ENCODE data around the gene EPPIN. TPM values are rescaled to one million over a fixed set of nuclear protein-coding genes. Genes with fewer than 3 reads are reported as not detected.
A peak's percentile ranks its signal among the peaks of the same experiment; 100 is the strongest.
"Not testable (repeated sequence)": the region's sequence is repeated elsewhere in the genome, so short reads cannot be mapped to it uniquely, and the experiment has no call there.

Gene EPPIN
- total RNA-seq, 1 experiment from 2014 or later: 0.26 TPM

GRCh38 chr20:45592574-45593189, 45.5 kb upstream of the EPPIN start:
- TF ChIP-seq CTCF (IDR thresholded peaks at IDR 0.05) (peak; percentile 22; the same call in 1 of the 2 replicates), CDX4 (CRISPR knock-in tag; IDR thresholded peaks at IDR 0.05; ENCODE audit: borderline replicate concordance) (no peak)
- Mint-ChIP-seq H3K36me3 (peaks cover 15% of the 10 kb centered on the region), H3K9me3 (peaks cover 34% of the 10 kb centered on the region), H3K27ac (no peak overlapping the region), H3K4me3 (no peak overlapping the region), H3K4me1 (peaks cover 10% of the 10 kb centered on the region), H3K27me3 (ENCODE audit: low read depth) (peaks cover 5% of the 10 kb centered on the region; the same call in 1 of the 2 replicates)
- CTCF ChIA-PET: interaction anchor here (0.6 to 2.5 kb wide), 3 partner anchors 37 to 179 kb away, joined by 3 to 16 read pairs (median 4); partner anchors contain the start of gene WFDC10A
- POLR2A ChIA-PET: interaction anchor here (1.0 kb wide), 1 partner anchor 178 kb away, joined by 3 read pairs; no protein-coding TSS in a partner anchor
- DNase-seq (ENCODE audit: low spot score) (no peak), ATAC-seq (peak; percentile 79)

- peaks cover 15% of the 10 kb centered on the region for H3K36me3 Mint-ChIP-seq
- TF ChIP-seq CDX4 (CRISPR knock-in tag; IDR thresholded peaks at IDR 0.05; ENCODE audit: borderline replicate concordance) (no peak), AFF4 (CRISPR knock-in tag; IDR thresholded peaks at IDR 0.05; ENCODE audit: borderline replicate concordance) (no peak), FOXK1 (CRISPR knock-in tag; IDR thresholded peaks at IDR 0.05) (no peak), IRF1 (CRISPR knock-in tag; IDR thresholded peaks at IDR 0.05) (no peak), ZBTB21 (CRISPR knock-in tag; IDR thresholded peaks at IDR 0.05; ENCODE audit: borderline replicate concordance) (no peak)
- H3K27me3 Mint-ChIP-seq (ENCODE audit: low read depth): peaks cover 5% of the 10 kb centered on the region; the same call in 1 of the 2 replicates
- H3K9me3 Mint-ChIP-seq: peaks cover 33% of the 10 kb centered on the region
- ATAC-seq (no peak), DNase-seq (ENCODE audit: low spot score) (no peak)
- POLR2A ChIA-PET: interaction anchor here (0.6 kb wide), 1 partner anchor 289 kb away, joined by 6 read pairs; no protein-coding TSS in a partner anchor
- no peak overlapping the region for H3K27ac Mint-ChIP-seq
- CTCF ChIA-PET: interaction anchor here (1.1 to 1.2 kb wide), 2 partner anchors 40 to 181 kb away, joined by 3 read pairs; partner anchors contain the start of gene WFDC10A
- H3K4me3 Mint-ChIP-seq: no peak overlapping the region
- peaks cover 10% of the 10 kb centered on the region for H3K4me1 Mint-ChIP-seq
These were observed 42.5 kb upstream of the EPPIN start for GRCh38 chr20:45589725-45590124.

- Mint-ChIP-seq H3K4me3 (no peak overlapping the region), H3K9me3 (peaks cover 25% of the 10 kb centered on the region), H3K27ac (peak overlapping the region; percentile 1; the same call in 1 of the 2 replicates), H3K27me3 (ENCODE audit: low read depth) (peaks cover 5% of the 10 kb centered on the region; the same call in 1 of the 2 replicates), H3K4me1 (peaks cover 10% of the 10 kb centered on the region), H3K36me3 (peaks cover 15% of the 10 kb centered on the region)
- DNase-seq (ENCODE audit: low spot score) (no peak), ATAC-seq (no peak)
- TF ChIP-seq ELF4 (CRISPR knock-in tag; IDR thresholded peaks at IDR 0.05; ENCODE audit: low read depth) (no peak), E2F5 (CRISPR knock-in tag; IDR thresholded peaks at IDR 0.05) (no peak), ATF6 (CRISPR knock-in tag; IDR thresholded peaks at IDR 0.05) (no peak), HMGA2 (CRISPR knock-in tag; IDR thresholded peaks at IDR 0.05) (no peak), ZNF263 (CRISPR knock-in tag; IDR thresholded peaks at IDR 0.05; ENCODE audit: low read depth) (no peak)
- ChIA-PET CTCF (interaction anchor here (1.2 kb wide), 1 partner anchor 41 kb away, joined by 3 read pairs; the partner anchor contains the start of gene WFDC10A), POLR2A (no interaction called here)
These were observed 41.6 kb upstream of the EPPIN start for GRCh38 chr20:45588800-45589199.

- H3K36me3 Mint-ChIP-seq; POLR2A ChIA-PET; DNase-seq (ENCODE audit: low spot score); H3K27ac Mint-ChIP-seq; H3K4me3 Mint-ChIP-seq; H3K27me3 Mint-ChIP-seq (ENCODE audit: low read depth); ATAC-seq: not testable (repeated sequence)
- CTCF ChIA-PET: interaction anchor here (2.0 kb wide), 1 partner anchor 185 kb away, joined by 5 read pairs; no protein-coding TSS in a partner anchor
- peaks cover 15% of the 10 kb centered on the region for H3K9me3 Mint-ChIP-seq
- peaks cover 17% of the 10 kb centered on the region for H3K4me1 Mint-ChIP-seq
These were observed 38.8 kb upstream of the EPPIN start for GRCh38 chr20:45585986-45586385.

GRCh38 chr20:45584294-45584693, 37.1 kb upstream of the EPPIN start:
- H3K27me3 Mint-ChIP-seq (ENCODE audit: low read depth): not testable (repeated sequence)

More at GRCh38 chr20:45584294-45584693, 37.1 kb upstream of the EPPIN start:
- ATAC-seq; POLR2A ChIA-PET; H3K4me3 Mint-ChIP-seq; DNase-seq (ENCODE audit: low spot score); H3K27ac Mint-ChIP-seq; H3K36me3 Mint-ChIP-seq: not testable (repeated sequence)
- CTCF ChIA-PET: interaction anchor here (0.9 to 1.9 kb wide), 3 partner anchors 148 to 293 kb away, joined by 3 to 13 read pairs (median 3); no protein-coding TSS in a partner anchor
- Mint-ChIP-seq H3K4me1 (peaks cover 26% of the 10 kb centered on the region), H3K9me3 (peaks cover 13% of the 10 kb centered on the region)
